ENCODE data around the gene PTCD3.

DNA sequence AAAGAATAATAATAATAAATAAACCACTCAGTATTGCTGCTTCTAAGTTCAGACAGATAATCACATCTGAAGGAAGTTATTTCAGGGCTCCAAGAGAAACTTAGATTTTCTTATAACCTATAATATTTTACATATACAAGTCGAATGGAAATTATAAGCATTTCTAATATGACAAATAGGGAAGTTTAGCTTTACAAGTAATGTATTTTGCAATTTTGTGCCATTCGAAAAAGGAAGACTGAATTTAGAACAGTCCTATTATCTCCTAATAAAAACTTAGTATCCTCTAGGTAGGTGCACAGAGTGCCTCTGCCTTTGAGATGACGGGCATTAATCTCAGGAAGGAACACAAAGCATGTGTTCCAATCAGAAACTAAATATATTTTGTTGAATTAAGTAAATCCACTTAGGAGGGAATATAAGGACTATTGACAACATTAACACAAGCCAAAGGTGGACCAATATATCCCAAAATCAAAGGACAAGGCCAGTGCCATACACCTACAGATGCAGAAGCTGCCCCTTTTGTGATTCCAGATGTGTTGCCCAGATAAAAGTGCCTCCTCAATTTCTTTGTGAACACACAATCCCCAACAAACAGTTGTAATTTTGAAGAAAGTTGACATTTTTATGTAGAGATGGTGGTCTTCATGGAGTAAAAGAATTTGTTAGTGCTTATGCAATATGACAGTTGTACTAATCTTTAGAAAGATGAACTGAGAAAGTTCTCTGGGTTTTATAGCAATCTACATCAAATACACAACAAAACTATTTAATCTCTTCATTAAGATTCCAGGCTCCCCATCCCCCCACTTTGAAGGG, 36.6 kb downstream of the PTCD3 start:
- TF ChIP-seq, protein P1, sequence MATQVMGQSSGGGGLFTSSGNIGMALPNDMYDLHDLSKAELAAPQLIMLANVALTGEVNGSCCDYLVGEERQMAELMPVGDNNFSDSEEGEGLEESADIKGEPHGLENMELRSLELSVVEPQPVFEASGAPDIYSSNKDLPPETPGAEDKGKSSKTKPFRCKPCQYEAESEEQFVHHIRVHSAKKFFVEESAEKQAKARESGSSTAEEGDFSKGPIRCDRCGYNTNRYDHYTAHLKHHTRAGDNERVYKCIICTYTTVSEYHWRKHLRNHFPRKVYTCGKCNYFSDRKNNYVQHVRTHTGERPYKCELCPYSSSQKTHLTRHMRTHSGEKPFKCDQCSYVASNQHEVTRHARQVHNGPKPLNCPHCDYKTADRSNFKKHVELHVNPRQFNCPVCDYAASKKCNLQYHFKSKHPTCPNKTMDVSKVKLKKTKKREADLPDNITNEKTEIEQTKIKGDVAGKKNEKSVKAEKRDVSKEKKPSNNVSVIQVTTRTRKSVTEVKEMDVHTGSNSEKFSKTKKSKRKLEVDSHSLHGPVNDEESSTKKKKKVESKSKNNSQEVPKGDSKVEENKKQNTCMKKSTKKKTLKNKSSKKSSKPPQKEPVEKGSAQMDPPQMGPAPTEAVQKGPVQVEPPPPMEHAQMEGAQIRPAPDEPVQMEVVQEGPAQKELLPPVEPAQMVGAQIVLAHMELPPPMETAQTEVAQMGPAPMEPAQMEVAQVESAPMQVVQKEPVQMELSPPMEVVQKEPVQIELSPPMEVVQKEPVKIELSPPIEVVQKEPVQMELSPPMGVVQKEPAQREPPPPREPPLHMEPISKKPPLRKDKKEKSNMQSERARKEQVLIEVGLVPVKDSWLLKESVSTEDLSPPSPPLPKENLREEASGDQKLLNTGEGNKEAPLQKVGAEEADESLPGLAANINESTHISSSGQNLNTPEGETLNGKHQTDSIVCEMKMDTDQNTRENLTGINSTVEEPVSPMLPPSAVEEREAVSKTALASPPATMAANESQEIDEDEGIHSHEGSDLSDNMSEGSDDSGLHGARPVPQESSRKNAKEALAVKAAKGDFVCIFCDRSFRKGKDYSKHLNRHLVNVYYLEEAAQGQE (IDR thresholded peaks at IDR 0.05; ENCODE audit: insufficient read depth in 1 of 2, low read depth in 2 of 2, low read length in 1 of 2) = no peak
- TF ChIP-seq TCF7L2 (IDR thresholded peaks at IDR 0.05; ENCODE audit: low read depth, low read length) (no peak), SIN3A (IDR thresholded peaks at IDR 0.05; ENCODE audit: borderline replicate concordance, insufficient read depth, low read depth, low read length) (no peak), POLR2AphosphoS5 (IDR thresholded peaks at IDR 0.05; ENCODE audit: low read depth, low read length) (peak; percentile 48; the same call in 1 of the 2 replicates)
- TF ChIP-seq, protein P2, sequence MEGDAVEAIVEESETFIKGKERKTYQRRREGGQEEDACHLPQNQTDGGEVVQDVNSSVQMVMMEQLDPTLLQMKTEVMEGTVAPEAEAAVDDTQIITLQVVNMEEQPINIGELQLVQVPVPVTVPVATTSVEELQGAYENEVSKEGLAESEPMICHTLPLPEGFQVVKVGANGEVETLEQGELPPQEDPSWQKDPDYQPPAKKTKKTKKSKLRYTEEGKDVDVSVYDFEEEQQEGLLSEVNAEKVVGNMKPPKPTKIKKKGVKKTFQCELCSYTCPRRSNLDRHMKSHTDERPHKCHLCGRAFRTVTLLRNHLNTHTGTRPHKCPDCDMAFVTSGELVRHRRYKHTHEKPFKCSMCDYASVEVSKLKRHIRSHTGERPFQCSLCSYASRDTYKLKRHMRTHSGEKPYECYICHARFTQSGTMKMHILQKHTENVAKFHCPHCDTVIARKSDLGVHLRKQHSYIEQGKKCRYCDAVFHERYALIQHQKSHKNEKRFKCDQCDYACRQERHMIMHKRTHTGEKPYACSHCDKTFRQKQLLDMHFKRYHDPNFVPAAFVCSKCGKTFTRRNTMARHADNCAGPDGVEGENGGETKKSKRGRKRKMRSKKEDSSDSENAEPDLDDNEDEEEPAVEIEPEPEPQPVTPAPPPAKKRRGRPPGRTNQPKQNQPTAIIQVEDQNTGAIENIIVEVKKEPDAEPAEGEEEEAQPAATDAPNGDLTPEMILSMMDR (IDR thresholded peaks at IDR 0.05) = no peak
